AG10803 (cell line): ENCODE data around the gene IGF2BP2.
A peak's percentile ranks its signal among the peaks of the same experiment; 100 is the strongest.
"Not testable (repeated sequence)": the region's sequence is repeated elsewhere in the genome, so short reads cannot be mapped to it uniquely, and the experiment has no call there.

ENCODE experiments used
- DNase-seq: peaks from one replicate; pipeline ENCODE4 v3.0.0; 2010; ENCODE audit warnings: low read depth
- H3K4me3 ChIP-seq: 2 replicates; pipeline ENCODE4 v1.5.1; 2011; ENCODE audit warnings: mild to moderate bottlenecking, low read length, control low read depth
- TF ChIP-seq, protein P1 (sequence below): conservative IDR thresholded peaks from 2 replicates; pipeline ENCODE4 v1.5.1; 2011; ENCODE audit warnings: mild to moderate bottlenecking, low read length, control low read depth, inconsistent platforms

The IGF2BP2 gene

DNA sequence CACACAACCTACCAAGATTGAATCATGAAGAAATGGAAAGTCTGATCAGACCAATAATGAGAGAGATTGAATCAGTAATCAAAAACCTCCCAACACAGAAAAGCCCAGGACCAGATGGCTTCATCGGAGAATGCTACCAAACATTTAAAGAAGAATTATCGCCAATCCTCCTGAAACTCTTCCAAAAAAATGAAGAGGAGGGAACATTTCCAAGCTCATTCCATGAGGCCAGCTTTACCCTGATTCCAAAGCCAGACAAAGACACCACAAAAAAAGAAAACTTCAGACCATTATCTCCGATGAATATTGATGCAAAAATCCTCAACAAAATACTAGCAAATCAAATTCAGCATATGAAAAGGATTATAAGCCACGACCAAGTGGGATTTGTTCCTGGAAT, 144.6 kb downstream of the IGF2BP2 start:
- TF ChIP-seq, protein P1, sequence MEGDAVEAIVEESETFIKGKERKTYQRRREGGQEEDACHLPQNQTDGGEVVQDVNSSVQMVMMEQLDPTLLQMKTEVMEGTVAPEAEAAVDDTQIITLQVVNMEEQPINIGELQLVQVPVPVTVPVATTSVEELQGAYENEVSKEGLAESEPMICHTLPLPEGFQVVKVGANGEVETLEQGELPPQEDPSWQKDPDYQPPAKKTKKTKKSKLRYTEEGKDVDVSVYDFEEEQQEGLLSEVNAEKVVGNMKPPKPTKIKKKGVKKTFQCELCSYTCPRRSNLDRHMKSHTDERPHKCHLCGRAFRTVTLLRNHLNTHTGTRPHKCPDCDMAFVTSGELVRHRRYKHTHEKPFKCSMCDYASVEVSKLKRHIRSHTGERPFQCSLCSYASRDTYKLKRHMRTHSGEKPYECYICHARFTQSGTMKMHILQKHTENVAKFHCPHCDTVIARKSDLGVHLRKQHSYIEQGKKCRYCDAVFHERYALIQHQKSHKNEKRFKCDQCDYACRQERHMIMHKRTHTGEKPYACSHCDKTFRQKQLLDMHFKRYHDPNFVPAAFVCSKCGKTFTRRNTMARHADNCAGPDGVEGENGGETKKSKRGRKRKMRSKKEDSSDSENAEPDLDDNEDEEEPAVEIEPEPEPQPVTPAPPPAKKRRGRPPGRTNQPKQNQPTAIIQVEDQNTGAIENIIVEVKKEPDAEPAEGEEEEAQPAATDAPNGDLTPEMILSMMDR: no peak
- H3K4me3 ChIP-seq: no peak overlapping the region
- DNase-seq: peak; percentile 83

DNA sequence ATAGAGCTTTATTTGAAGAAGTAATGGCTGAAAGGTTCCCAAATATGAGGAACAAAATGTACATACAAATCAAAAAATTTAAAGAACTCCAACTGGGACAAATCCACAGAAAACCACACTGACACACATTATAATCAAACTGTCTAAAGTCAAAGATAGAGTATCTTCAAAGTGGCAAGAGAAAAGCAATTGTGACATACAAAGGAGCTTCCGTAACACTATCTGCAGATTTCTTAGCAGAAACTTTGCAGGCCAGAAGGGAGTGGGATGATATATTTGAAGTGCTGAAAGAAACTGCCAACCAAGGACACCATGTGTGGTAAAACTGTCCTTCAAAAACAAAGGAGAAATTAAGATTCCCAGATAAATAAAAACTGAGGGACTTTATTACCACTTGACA, 146.8 kb downstream of the IGF2BP2 start:
- TF ChIP-seq, protein P1: no peak
- DNase-seq: no peak
- H3K4me3 ChIP-seq: no peak overlapping the region

DNA sequence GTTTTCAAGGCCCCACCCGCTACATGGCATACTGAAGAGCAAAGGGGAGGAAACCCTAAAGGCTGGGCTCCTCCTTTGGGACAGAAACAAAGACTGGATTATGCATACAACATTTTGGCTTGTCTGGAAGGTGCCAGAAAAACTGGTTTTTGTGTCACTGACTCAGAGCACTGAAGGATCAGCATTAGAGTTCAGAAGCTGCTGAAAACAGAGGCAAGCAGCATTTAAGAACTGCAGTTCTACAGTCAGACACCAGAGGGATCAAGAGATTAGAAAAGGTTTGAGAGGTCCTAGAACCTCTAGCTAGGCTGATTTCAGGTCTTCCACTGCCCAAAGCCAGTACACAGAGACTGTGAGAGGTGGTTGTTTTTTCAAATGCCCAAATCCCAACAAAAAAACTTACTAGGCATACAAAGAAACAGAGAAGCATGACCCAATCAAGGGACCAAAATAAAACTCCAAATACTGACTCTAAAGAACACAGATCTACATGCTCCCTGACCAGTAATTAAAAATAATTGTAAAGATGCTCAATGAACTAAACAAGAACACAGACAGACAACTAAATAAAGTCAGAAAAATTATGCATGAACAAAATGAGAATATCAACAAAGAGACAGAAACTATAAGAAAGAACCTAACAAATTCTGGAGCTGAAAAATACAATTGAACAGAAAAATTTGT, 147.6 kb downstream of the IGF2BP2 start:
- DNase-seq: peak; percentile 79
- no peak overlapping the region for H3K4me3 ChIP-seq
- TF ChIP-seq, protein P1: peak; percentile 94

DNA sequence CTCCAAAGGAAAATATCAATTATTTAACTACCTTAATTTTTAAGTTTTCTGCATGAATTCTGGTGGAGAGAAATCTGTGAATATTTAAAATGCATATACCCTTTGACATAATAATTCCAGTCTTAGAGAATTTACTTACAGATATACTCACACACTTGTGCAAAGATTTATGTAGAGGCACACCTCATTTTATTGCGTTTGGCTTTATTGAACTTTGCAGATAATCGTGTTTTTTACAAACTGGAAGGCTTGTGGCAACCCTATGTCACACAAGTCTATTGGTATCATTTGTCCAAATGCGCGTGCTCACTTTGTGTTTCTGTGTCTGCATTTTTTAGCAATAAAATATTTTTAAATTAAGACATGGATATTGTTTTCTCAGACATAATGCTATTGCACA, 157.3 kb downstream of the IGF2BP2 start:
- no peak overlapping the region for H3K4me3 ChIP-seq
- TF ChIP-seq, protein P1: no peak
- DNase-seq: no peak

DNA sequence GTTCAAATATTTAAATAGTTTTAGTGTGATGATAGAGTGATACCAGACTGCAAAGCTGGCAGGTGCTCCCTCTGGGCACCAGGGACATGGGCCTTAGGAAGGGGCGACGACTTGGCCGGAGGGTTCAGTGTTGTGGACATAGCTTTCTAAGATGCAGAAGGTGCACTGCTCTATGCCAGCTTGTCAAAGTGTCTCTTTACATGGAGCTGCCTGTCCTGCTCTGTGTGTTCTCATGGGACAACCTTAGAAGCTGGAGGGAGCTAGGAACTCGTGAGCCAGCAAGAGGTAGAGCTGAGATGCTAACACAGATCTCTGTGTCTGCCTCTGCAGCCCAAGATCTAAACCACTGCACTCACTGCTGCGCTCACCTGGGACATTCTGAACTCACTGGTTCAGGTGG, 160.9 kb downstream of the IGF2BP2 start:
- TF ChIP-seq, protein P1: no peak
- DNase-seq: no peak
- no peak overlapping the region for H3K4me3 ChIP-seq

DNA sequence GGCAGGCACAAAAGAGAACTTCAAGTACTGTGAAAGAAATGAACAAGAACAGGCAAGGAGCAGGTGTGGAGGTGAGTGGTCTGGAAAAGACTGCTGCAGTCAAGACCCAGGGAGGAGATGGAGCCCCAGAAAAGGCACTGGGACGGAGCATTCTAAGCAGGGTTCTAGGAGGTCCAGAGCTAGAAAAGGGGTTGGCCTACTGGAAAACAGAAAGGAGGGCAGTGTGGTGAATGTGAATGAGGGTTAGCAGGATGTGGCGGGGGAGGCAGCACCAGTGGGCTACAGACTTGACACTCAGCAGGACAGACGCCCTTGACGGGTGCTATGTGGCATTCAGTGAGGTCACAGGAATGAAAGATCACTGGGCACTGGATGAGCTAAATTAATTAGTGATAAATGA, 163.1 kb downstream of the IGF2BP2 start:
- TF ChIP-seq, protein P1: no peak
- no peak overlapping the region for H3K4me3 ChIP-seq
- DNase-seq: no peak

DNA sequence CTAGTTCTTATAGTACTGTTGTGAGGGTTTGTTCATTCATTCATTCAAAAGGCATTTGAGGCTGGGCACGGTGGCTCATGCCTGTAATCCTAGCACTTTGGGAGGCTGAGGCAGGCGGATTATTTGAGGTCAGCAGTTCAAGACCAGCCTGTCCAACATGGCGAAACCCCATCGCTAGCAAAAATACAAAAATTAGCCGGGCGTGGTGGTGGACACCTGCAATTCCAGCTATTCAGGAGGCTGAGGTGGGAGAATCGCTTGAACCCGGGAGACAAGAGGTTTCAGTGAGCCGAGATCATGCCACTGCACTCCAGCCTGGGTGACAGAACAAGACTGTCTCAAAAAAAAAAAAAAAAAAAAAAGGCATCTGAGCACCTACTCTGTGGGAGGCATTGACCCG, 163.5 kb downstream of the IGF2BP2 start:
- DNase-seq, H3K4me3 ChIP-seq: not testable (repeated sequence)
